Activated CD8-positive, alpha-beta memory T cell treated with anti-CD3 and anti-CD28 coated beads, Interleukin-2, amount 50 U/mL, for 1 hour (primary cell): Measurements from ENCODE around the gene MMP1.

Experiments
- DNase-seq: peaks from one replicate; pipeline ENCODE4 v3.0.0-alpha.2; 2020; ENCODE audit errors: extremely low read depth

MMP1 gene

GRCh38 chr11:102806296-102806695 is 8.3 kb upstream of the MMP1 start:
- no peak for DNase-seq

- DNase-seq: no peak
Observed at GRCh38 chr11:102802341-102802740, 4.4 kb upstream of the MMP1 start.

GRCh38 chr11:102800767-102801166 is 2.8 kb upstream of the MMP1 start:
- DNase-seq: no peak

GRCh38 chr11:102799681-102800340 is 1.9 kb upstream of the MMP1 start:
- DNase-seq: no peak

GRCh38 chr11:102794382-102794781 is 3.6 kb downstream of the MMP1 start:
- DNase-seq: no peak

GRCh38 chr11:102793677-102794290 is 4.2 kb downstream of the MMP1 start:
- no peak for DNase-seq

- no peak for DNase-seq
Observed at GRCh38 chr11:102792604-102793003, 5.4 kb downstream of the MMP1 start.

GRCh38 chr11:102791271-102792036 is 6.5 kb downstream of the MMP1 start:
- DNase-seq: no peak

GRCh38 chr11:102788334-102788995 is 9.5 kb downstream of the MMP1 start:
- DNase-seq: no peak

- DNase-seq: no peak
Observed at GRCh38 chr11:102784380-102784779, 13.6 kb downstream of the MMP1 start.

GRCh38 chr11:102783720-102784119 is 14.2 kb downstream of the MMP1 start:
- DNase-seq: no peak

GRCh38 chr11:102783016-102783415 is 14.9 kb downstream of the MMP1 start:
- no peak for DNase-seq

GRCh38 chr11:102781676-102782075 is 16.3 kb downstream of the MMP1 start:
- no peak for DNase-seq

GRCh38 chr11:102780491-102780918 is 17.5 kb downstream of the MMP1 start, which contains the start of gene MMP10:
Gene MMP10, minus strand, starts transcription at chr11:102780628. Its CDS starts 37 bp downstream, at chr11:102780591.
- DNase-seq: no peak

GRCh38 chr11:102776454-102776853 is 21.5 kb downstream of the MMP1 start:
- no peak for DNase-seq

GRCh38 chr11:102773386-102773785 is 24.6 kb downstream of the MMP1 start:
- no peak for DNase-seq

GRCh38 chr11:102771351-102771750 is 26.6 kb downstream of the MMP1 start:
- no peak for DNase-seq

- no peak for DNase-seq
Observed at GRCh38 chr11:102770191-102770590, 27.8 kb downstream of the MMP1 start.

- no peak for DNase-seq
Observed at GRCh38 chr11:102767800-102768199, 30.2 kb downstream of the MMP1 start.

- DNase-seq: no peak
Observed at GRCh38 chr11:102763440-102763839, 34.5 kb downstream of the MMP1 start.

GRCh38 chr11:102762361-102762767 is 35.6 kb downstream of the MMP1 start:
- DNase-seq: no peak

GRCh38 chr11:102761646-102762238 is 36.2 kb downstream of the MMP1 start:
- no peak for DNase-seq
